Measurements from ENCODE around the gene HLA-DPA1.
"Not testable (repeated sequence)": the region's sequence is repeated elsewhere in the genome, so short reads cannot be mapped to it uniquely, and the experiment has no call there.

Gene HLA-DPA1

DNA sequence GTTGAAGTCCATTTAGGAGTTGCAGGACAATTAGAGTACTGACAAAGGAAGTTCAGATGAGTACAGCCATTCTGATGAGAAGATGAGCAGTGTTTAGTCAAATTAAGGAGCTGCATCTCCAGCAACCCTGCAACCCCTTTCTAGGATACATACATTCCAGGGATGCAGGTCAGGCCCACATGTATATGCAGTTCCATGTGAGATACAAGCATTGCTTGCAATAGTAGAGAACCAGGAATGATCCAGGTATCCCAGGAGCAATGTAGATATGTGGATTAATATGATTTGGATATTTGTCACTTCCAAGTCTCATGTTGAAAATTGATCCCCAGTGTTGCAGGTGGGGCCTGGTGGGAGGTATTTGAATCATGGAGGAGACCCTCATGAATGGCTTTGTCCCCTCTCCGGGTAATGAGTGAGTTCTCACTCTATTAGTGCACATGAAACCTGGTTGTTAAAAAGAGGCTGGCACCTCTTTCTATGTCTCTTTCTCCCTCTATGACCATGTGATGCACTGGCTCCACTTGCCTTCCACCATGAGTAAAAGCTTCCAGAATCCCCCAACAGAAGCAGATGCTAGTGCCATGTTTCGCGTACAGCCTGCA, 6.4 kb downstream of the HLA-DPA1 start:
- H3K9me3 ChIP-seq = no peaks in the 10 kb centered on the region
- H3K27me3 ChIP-seq (ENCODE audit: low read depth) = peaks cover 19% of the 10 kb centered on the region
- no peak for DNase-seq (ENCODE audit: low spot score in 2 of 2)
- H3K4me3 ChIP-seq = no peak overlapping the region
- no peaks in the 10 kb centered on the region for H3K36me3 ChIP-seq (replicated peaks)
- H3K4me1 ChIP-seq = no peaks in the 10 kb centered on the region
- in situ Hi-C loops (cut with MboI; ENCODE audit: low sequenced_read_pairs) = no loop called here

DNA sequence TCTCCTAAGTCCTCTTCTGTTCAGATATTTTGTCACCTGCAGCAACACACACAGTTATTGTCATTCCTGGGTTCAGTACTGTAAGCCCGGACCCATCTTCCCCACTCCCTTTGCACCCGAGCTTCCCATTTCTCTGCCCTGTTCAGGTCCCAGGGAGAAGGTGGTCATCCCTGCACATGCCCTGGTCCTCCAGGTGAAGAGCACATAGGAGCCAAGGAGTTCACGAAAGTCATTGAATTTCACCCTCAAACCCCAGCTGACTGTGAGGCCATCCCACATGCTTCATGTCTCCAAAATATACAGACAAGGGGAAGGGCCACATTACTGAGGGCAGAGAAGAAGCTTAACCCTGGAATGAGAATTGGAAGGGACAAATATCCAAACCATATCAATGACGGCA, 8.1 kb downstream of the HLA-DPA1 start:
- peaks cover 11% of the 10 kb centered on the region for H3K27me3 ChIP-seq (ENCODE audit: low read depth)
- H3K36me3 ChIP-seq (replicated peaks) = no peaks in the 10 kb centered on the region

DNA sequence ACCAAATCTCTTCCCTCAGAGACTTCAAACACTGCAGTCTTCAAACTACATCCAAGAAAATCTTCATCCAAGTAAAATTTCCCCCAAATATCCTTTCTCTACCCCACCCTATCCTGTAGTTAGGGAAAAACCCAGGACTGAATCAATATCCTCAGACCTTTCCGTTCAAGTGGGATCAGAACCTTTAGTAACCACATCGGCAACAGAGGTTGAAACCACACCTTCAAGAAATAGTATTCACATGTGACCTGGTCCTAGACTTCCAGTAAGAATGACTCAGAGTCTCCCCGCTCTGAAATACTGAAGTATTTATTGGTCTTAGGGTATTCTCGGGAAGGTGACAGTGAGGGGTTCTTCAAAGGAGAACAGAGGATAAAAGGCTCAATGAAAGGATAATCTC, 8.7 kb downstream of the HLA-DPA1 start:
- Histone ChIP-seq H3K36me3 (replicated peaks) (no peaks in the 10 kb centered on the region), H3K4me3 (no peak overlapping the region), H3K9me3 (no peaks in the 10 kb centered on the region), H3K4me1 (no peaks in the 10 kb centered on the region), H3K27me3 (ENCODE audit: low read depth) (peaks cover 11% of the 10 kb centered on the region)
- in situ Hi-C loops (cut with MboI; ENCODE audit: low sequenced_read_pairs) = no loop called here
- no peak for DNase-seq (ENCODE audit: low spot score in 2 of 2)

More for the DNA sequence above, 8.1 kb downstream of the HLA-DPA1 start:
- no peak for DNase-seq (ENCODE audit: low spot score in 2 of 2)
- H3K4me3 ChIP-seq = no peak overlapping the region
- no peaks in the 10 kb centered on the region for H3K4me1 ChIP-seq
- H3K9me3 ChIP-seq = no peaks in the 10 kb centered on the region
- in situ Hi-C loops (cut with MboI; ENCODE audit: low sequenced_read_pairs) = no loop called here

DNA sequence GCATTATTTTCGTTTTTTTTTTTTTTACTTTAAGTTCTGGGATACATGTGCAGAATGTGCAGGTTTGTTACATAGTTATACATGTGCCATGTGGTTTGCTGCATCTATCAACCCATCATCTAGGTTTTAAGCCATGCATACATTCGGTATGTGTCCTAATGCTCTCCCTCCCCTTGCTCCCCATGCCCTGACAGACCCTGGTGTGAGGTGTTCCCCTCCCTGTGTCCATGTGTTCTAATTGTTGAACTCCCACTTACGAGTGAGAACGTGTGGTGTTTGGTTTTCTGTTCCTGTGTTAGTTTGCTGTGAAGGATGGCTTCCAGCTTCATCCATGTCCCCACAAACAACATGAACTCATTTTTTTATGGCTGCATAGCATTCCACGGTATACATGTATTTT, 10.0 kb downstream of the HLA-DPA1 start:
- H3K9me3 ChIP-seq; H3K36me3 ChIP-seq (replicated peaks); DNase-seq (ENCODE audit: low spot score in 2 of 2); H3K4me3 ChIP-seq; in situ Hi-C loops (cut with MboI; ENCODE audit: low sequenced_read_pairs); H3K4me1 ChIP-seq: not testable (repeated sequence)
- peaks cover 11% of the 10 kb centered on the region for H3K27me3 ChIP-seq (ENCODE audit: low read depth)

DNA sequence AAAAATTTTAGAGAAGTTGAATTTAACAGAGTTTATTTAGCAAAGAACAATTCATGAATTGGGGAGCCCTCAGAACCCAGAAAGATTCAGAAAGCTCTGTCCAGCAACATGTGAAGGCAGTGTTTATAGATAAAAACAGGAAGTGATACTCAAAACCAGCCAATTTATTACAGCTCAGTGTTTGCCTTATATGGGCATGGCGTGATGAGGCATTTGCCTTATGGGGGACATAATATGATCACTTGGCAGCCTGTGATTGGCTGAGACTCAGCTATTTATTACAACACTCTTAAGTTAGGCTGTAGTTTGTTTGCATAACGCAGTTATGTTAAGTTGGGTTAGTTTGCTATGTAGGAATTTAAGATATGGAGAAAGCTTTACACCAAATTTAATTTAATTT, 11.5 kb downstream of the HLA-DPA1 start:
- in situ Hi-C loops (cut with MboI; ENCODE audit: low sequenced_read_pairs) = no loop called here
- H3K9me3 ChIP-seq = no peaks in the 10 kb centered on the region
- H3K27me3 ChIP-seq (ENCODE audit: low read depth) = peaks cover 12% of the 10 kb centered on the region; the same call in 1 of the 2 replicates
- no peak for DNase-seq (ENCODE audit: low spot score in 2 of 2)
- no peaks in the 10 kb centered on the region for H3K4me1 ChIP-seq
- H3K36me3 ChIP-seq (replicated peaks) = no peaks in the 10 kb centered on the region
- no peak overlapping the region for H3K4me3 ChIP-seq

DNA sequence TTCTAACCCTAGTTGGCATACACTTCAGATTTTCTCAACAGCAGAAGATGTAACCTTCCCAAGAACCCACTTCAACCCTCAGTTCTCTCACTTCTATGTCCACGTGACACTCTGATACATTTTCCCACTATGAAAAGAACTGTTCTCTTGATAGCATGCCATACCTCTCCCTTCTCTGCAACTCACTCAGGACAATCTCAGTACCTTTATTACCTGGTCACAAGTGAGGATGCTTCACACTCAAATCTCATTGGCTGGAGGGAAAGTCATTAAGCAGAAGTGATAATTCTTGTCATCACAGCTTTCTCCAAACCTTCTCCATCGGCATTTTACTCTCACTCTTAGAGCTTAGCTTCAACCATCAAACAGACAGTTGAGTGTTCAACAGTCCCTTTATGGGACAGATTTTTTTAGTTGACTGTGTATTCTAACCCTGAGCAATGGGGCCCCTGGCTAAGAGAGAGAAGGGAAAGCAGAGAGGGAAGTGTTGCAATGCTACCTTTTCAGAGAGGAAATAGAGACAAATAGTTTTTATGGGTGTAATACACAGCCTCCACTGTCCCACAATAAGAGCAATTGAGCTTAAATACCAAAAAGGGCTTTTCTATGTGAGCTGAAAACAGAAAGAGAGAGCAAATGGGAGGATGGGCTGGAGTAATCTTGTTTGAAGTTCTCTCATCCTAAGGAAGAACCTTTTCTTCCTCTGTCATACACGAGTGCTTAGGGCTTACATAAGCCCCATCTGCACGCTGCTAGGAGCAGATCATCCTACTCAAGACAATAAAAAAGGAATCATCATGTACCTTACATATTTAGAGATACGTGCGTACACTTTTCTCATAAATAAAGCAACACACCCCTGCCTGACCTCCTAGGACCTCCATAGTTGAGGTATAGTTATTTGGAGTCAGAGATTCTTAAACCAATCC, 16.0 kb downstream of the HLA-DPA1 start:
- Histone ChIP-seq H3K4me1 (peaks cover 7% of the 10 kb centered on the region), H3K9me3 (no peaks in the 10 kb centered on the region), H3K27me3 (ENCODE audit: low read depth) (peaks cover 12% of the 10 kb centered on the region), H3K4me3 (no peak overlapping the region), H3K36me3 (replicated peaks) (no peaks in the 10 kb centered on the region)
- in situ Hi-C loops (cut with MboI; ENCODE audit: low sequenced_read_pairs) = no loop called here
- DNase-seq (ENCODE audit: low spot score in 2 of 2) = no peak

DNA sequence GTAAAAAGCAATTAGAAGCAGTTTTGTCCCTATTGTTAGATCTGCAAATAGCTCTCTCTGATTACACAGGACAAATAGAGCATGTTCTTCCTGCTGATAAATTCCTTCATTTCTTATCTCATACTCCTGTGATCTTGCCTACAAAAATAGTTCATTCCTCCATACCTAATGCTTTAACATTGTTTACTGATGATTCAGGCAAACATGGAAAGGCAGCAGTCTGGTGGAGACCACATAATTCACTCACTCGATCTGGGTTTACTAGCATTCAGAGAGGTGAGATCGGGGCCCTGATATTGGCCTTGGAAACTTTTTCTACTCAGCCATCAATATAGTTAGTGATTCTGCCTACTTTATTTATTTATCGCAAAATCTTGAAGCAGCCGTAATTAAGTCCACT, 20.2 kb downstream of the HLA-DPA1 start:
- Histone ChIP-seq H3K4me1 (peaks cover 19% of the 10 kb centered on the region), H3K27me3 (ENCODE audit: low read depth) (peaks cover 12% of the 10 kb centered on the region), H3K4me3 (no peak overlapping the region), H3K36me3 (replicated peaks) (no peaks in the 10 kb centered on the region), H3K9me3 (no peaks in the 10 kb centered on the region)
- in situ Hi-C loops (cut with MboI; ENCODE audit: low sequenced_read_pairs) = no loop called here
- DNase-seq (ENCODE audit: low spot score in 2 of 2) = peak in 1 of 2 experiments; percentile 31

DNA sequence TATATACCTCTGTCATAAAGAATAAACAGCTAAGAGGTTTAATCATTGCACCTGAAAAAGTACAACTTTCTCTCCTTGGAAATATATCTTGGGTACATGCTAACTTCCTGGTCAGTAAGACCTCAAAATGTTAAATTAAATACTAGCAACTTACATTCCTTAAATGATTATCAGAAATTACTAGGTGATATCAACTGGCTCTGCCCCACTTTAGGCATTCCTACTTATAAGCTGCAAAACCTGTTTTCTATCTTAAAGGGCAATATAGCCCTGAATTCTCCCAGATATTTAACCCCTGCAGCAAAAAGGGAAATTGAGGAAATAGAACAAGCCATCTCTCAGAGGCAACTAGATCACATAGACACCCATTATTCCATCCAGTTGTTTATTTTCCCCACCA, 20.8 kb downstream of the HLA-DPA1 start:
- in situ Hi-C loops (cut with MboI; ENCODE audit: low sequenced_read_pairs) = no loop called here
- H3K9me3 ChIP-seq = no peaks in the 10 kb centered on the region
- no peaks in the 10 kb centered on the region for H3K36me3 ChIP-seq (replicated peaks)
- H3K4me1 ChIP-seq = peaks cover 19% of the 10 kb centered on the region
- H3K27me3 ChIP-seq (ENCODE audit: low read depth) = peaks cover 8% of the 10 kb centered on the region
- DNase-seq (ENCODE audit: low spot score in 2 of 2) = no peak
- no peak overlapping the region for H3K4me3 ChIP-seq

DNA sequence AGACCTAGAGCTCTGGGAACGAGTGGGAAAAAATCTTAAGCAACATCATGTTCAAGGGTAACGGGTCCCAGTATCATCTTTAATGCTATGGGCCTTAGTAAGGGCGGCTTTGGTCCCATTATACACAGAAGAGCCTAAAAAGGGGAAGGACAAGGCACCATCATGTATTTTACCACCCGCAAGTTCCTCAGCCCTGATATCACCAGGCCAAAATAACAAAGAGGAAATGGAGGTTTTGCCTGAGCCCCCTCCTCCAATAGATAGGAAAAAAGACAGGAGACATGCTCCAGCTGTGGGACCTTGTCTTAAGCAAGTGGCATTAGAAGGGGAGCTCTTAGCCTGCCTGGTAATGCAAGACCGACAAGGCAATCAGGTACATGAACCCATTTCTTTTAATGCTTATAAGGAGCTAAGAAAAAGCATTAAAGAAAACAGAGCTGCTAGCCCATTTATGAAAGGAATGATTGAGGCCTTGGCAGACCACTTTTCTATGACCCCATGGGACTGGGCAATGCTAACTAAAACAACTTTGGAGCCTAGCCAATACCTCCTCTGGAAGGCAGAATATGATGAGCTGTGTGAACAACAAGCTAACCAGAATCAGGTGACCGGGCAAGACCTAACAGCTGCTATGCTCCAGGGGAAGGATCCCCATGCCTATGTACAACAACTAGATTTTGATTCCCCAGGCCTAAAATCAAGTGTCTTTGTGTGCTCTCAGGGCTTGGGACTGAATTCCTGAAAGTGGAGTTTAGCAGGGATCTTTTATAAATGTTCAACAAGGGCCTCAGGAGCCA, 23.2 kb downstream of the HLA-DPA1 start:
- Histone ChIP-seq H3K4me3 (no peak overlapping the region), H3K4me1 (peaks cover 19% of the 10 kb centered on the region), H3K36me3 (replicated peaks) (no peaks in the 10 kb centered on the region), H3K27me3 (ENCODE audit: low read depth) (0 out of 2 replicates have a peak, but pooled peaks cover 2% of the 10 kb centered on the region), H3K9me3 (no peaks in the 10 kb centered on the region)
- in situ Hi-C loops (cut with MboI; ENCODE audit: low sequenced_read_pairs) = no loop called here
- DNase-seq (ENCODE audit: low spot score in 2 of 2) = no peak

DNA sequence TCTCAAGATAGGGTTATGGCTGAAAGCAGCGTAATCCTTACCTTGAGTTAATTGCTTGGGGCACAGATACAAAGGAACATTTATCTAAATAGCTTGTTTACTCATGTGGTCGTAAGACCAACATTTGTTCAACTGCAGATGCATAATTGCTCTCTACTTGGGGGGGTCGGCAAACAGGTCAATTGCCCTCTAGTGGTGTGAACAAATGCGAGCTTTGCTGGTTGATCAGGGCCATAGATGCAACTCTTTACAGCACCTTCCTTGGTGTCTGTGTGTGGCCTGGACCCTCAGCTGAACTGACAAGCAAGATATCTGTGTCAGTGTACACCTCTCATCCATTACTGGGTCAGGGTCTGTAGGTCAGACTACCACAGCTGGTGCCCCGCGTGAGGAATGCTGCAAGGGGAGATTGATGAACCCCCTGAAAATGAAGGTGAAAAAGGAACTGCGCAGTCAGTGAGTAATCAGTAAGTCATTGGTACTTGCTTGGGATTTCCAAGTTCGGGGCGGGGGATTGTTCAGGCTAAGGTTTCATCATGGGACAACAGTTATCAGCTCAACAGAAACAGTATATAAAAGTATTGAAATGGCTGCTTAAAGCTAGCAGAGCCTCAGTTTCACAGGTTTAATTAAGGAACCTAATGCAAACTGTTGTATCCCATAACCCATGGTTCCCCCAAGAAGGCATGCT, 24.0 kb downstream of the HLA-DPA1 start:
- Histone ChIP-seq H3K36me3 (replicated peaks) (no peaks in the 10 kb centered on the region), H3K9me3 (no peaks in the 10 kb centered on the region), H3K27me3 (ENCODE audit: low read depth) (0 out of 2 replicates have a peak, but pooled peaks cover 2% of the 10 kb centered on the region), H3K4me3 (no peak overlapping the region), H3K4me1 (peaks cover 19% of the 10 kb centered on the region)
- in situ Hi-C loops (cut with MboI; ENCODE audit: low sequenced_read_pairs) = no loop called here
- no peak for DNase-seq (ENCODE audit: low spot score in 2 of 2)

DNA sequence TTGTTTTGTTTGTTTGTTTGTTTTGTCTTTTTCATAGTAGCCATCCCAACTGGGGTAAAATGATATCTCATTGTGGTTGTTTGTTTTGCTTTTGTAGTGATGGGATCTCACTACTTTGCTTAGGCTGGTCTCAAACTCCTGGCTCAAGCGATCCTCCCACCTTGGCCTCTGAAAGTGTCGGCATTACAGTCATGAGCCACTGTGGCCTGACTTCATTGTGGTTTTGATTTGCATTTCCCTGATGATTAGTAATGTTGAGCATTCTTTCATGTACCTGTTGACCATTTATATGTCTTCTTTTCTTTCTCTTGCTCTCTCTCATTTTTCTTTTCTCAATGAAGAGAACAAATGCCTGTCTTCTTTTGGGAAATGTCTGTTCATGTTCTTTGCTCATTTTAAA, 33.3 kb downstream of the HLA-DPA1 start:
- peaks cover 5% of the 10 kb centered on the region for H3K27me3 ChIP-seq (ENCODE audit: low read depth)
- in situ Hi-C loops (cut with MboI; ENCODE audit: low sequenced_read_pairs) = no loop called here
- H3K4me1 ChIP-seq = no peaks in the 10 kb centered on the region
- H3K4me3 ChIP-seq = no peak overlapping the region
- no peaks in the 10 kb centered on the region for H3K9me3 ChIP-seq
- H3K36me3 ChIP-seq (replicated peaks) = no peaks in the 10 kb centered on the region
- no peak for DNase-seq (ENCODE audit: low spot score in 2 of 2)

DNA sequence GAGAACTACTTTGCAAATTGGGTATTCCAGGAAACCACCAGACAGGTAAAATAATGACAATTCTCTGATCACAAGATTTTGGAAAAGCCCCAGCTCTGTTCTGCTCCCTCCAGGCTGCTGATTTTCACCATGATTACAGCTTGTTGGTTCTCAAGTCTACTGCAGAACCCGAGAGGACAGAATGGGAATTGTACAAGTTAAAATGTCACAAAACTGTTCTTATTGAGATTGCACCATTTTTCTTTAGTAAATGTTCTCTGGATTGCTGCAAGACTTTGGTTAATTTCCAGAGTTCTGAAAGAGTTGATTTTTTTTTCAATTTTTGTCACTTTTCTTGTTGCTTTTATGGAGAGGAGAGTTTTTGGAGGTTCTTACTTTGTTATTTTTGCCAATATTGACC, 36.9 kb downstream of the HLA-DPA1 start:
- Histone ChIP-seq H3K4me1 (no peaks in the 10 kb centered on the region), H3K27me3 (ENCODE audit: low read depth) (peaks cover 7% of the 10 kb centered on the region), H3K36me3 (replicated peaks) (no peaks in the 10 kb centered on the region), H3K4me3 (no peak overlapping the region), H3K9me3 (no peaks in the 10 kb centered on the region)
- in situ Hi-C loops (cut with MboI; ENCODE audit: low sequenced_read_pairs) = no loop called here
- no peak for DNase-seq (ENCODE audit: low spot score in 2 of 2)

DNA sequence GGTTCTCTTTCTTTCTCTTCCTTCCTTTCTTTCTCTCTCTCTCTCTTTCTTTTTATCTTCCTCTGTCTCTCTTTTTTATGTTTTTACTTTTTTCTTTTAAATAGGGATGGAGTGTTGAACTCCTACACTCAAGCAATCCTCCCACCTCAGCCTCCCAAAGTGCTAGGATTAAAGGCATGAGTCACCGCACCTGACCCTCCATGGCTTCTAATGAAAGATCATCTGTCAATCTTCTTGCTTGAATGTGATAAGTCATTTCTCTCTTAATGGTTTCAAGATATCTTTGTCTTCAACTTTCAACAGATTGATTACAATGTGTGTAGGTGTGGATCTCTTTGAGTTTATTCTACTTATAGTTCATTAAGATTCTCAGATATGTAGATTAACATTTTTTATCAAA, 38.9 kb downstream of the HLA-DPA1 start:
- H3K9me3 ChIP-seq = no peaks in the 10 kb centered on the region
- no peaks in the 10 kb centered on the region for H3K4me1 ChIP-seq
- no peak for DNase-seq (ENCODE audit: low spot score in 2 of 2)
- in situ Hi-C loops (cut with MboI; ENCODE audit: low sequenced_read_pairs) = no loop called here
- H3K27me3 ChIP-seq (ENCODE audit: low read depth) = peaks cover 17% of the 10 kb centered on the region
- no peak overlapping the region for H3K4me3 ChIP-seq
- H3K36me3 ChIP-seq (replicated peaks) = no peaks in the 10 kb centered on the region
